HEK293 (cell line): Measurements from ENCODE around the gene NFKBIB.

Experiments
- MZF1 ChIP-seq: fragments of 450-650 bp; formaldehyde crosslinking; IDR thresholded peaks from 2 replicates; pipeline ENCODE4 v1.5.1; 2017; ENCODE audit warnings: missing biosample characterization, missing genetic modification characterization, borderline replicate concordance
- ZBTB20 ChIP-seq: fragments of 450-650 bp; formaldehyde crosslinking; IDR thresholded peaks from 2 replicates; pipeline ENCODE4 v1.5.1; 2016; ENCODE audit warnings: missing biosample characterization, missing genetic modification characterization
- ZNF184 ChIP-seq: fragments of 450-650 bp; IDR thresholded peaks from 2 replicates; pipeline ENCODE4 v1.5.1; 2018; ENCODE audit warnings: missing biosample characterization, mild to moderate bottlenecking, missing genetic modification characterization
- ZNF223 ChIP-seq: fragments of 450-650 bp; formaldehyde crosslinking; IDR thresholded peaks from 2 replicates; pipeline ENCODE4 v1.5.1; 2016; ENCODE audit warnings: missing biosample characterization, missing genetic modification characterization
- ZNF302 ChIP-seq: fragments of 450-650 bp; formaldehyde crosslinking; IDR thresholded peaks from 2 replicates; pipeline ENCODE4 v1.5.1; 2016; ENCODE audit warnings: missing biosample characterization, missing genetic modification characterization, low read depth
- ZNF354C ChIP-seq: fragments of 450-650 bp; formaldehyde crosslinking; IDR thresholded peaks from 2 replicates; pipeline ENCODE4 v1.5.1; 2016; ENCODE audit warnings: missing biosample characterization, missing genetic modification characterization, low read depth, borderline replicate concordance
- ZNF561 ChIP-seq: fragments of 450-650 bp; IDR thresholded peaks from 2 replicates; pipeline ENCODE4 v1.5.1; 2018; ENCODE audit warnings: missing biosample characterization, missing genetic modification characterization, borderline replicate concordance
- TF ChIP-seq, protein P1 (sequence below): fragments of 450-650 bp; formaldehyde crosslinking; IDR thresholded peaks from 2 replicates; pipeline ENCODE4 v1.5.1; 2016; ENCODE audit warnings: missing biosample characterization, missing genetic modification characterization
- TF ChIP-seq, protein P2 (sequence below): fragments of 450-650 bp; formaldehyde crosslinking; IDR thresholded peaks from 2 replicates; pipeline ENCODE4 v1.5.1; 2016; ENCODE audit warnings: missing biosample characterization, missing genetic modification characterization
- TF ChIP-seq, protein P3 (sequence below): fragments of 450-650 bp; formaldehyde crosslinking; IDR thresholded peaks from 2 replicates; pipeline ENCODE4 v1.5.1; 2016; ENCODE audit warnings: missing biosample characterization, missing genetic modification characterization
- TF ChIP-seq, protein P4 (sequence below): fragments of 450-650 bp; formaldehyde crosslinking; IDR thresholded peaks from 2 replicates; pipeline ENCODE4 v1.5.1; 2017; ENCODE audit warnings: missing biosample characterization, missing genetic modification characterization

DNA sequence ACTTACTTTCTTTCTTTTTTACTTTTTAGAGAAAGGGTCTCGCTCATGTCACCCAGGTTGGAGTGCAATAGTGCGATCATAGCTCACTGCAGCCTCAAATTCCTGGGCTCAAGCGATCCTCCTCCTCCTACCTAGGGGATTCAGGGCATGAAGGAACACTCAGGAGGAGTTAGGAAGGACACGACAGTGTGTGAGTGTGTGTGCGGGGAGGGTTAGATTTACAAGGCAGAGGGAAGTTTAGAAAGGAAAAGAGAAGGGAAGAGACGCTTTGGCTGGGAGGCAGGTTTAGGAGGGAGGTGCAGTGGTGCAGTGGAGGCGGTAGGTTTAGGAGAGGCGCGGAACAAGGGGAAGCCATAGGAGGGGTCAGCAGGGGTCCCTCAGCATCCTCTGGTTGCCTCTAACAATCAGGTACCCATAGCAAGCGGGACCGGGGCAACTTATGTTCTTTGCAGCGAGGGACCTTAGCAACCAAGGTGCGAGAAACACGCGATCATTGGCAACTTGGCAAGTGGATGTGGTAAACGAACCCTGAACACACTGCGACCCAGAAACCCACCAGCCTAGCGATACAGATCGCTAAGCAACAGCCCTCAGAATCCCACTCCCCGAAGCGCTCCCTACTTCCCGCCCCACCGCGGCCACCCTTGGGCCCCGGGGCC is 852 bp upstream of the NFKBIB start:
- TF ChIP-seq, protein P1, sequence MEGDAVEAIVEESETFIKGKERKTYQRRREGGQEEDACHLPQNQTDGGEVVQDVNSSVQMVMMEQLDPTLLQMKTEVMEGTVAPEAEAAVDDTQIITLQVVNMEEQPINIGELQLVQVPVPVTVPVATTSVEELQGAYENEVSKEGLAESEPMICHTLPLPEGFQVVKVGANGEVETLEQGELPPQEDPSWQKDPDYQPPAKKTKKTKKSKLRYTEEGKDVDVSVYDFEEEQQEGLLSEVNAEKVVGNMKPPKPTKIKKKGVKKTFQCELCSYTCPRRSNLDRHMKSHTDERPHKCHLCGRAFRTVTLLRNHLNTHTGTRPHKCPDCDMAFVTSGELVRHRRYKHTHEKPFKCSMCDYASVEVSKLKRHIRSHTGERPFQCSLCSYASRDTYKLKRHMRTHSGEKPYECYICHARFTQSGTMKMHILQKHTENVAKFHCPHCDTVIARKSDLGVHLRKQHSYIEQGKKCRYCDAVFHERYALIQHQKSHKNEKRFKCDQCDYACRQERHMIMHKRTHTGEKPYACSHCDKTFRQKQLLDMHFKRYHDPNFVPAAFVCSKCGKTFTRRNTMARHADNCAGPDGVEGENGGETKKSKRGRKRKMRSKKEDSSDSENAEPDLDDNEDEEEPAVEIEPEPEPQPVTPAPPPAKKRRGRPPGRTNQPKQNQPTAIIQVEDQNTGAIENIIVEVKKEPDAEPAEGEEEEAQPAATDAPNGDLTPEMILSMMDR, result no peak
- TF ChIP-seq MZF1 (tag by site-specific recombination) (peak; percentile 70; the same call in 1 of the 2 replicates), ZNF223 (tag by site-specific recombination) (peak; percentile 65; the same call in 1 of the 2 replicates), ZNF302 (tag by site-specific recombination) (no peak), ZNF561 (tag by site-specific recombination) (no peak), ZBTB20 (no peak), ZNF354C (no peak), ZNF184 (tag by site-specific recombination) (no peak)
- TF ChIP-seq, protein P2, sequence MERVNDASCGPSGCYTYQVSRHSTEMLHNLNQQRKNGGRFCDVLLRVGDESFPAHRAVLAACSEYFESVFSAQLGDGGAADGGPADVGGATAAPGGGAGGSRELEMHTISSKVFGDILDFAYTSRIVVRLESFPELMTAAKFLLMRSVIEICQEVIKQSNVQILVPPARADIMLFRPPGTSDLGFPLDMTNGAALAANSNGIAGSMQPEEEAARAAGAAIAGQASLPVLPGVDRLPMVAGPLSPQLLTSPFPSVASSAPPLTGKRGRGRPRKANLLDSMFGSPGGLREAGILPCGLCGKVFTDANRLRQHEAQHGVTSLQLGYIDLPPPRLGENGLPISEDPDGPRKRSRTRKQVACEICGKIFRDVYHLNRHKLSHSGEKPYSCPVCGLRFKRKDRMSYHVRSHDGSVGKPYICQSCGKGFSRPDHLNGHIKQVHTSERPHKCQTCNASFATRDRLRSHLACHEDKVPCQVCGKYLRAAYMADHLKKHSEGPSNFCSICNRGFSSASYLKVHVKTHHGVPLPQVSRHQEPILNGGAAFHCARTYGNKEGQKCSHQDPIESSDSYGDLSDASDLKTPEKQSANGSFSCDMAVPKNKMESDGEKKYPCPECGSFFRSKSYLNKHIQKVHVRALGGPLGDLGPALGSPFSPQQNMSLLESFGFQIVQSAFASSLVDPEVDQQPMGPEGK (tag by site-specific recombination), result no peak; the same call in 1 of the 2 replicates
- TF ChIP-seq, protein P3, sequence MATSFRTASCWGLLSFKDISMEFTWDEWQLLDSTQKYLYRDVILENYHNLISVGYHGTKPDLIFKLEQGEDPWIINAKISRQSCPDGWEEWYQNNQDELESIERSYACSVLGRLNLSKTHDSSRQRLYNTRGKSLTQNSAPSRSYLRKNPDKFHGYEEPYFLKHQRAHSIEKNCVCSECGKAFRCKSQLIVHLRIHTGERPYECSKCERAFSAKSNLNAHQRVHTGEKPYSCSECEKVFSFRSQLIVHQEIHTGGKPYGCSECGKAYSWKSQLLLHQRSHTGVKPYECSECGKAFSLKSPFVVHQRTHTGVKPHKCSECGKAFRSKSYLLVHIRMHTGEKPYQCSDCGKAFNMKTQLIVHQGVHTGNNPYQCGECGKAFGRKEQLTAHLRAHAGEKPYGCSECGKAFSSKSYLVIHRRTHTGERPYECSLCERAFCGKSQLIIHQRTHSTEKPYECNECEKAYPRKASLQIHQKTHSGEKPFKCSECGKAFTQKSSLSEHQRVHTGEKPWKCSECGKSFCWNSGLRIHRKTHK (tag by site-specific recombination), result no peak
- TF ChIP-seq, protein P4, sequence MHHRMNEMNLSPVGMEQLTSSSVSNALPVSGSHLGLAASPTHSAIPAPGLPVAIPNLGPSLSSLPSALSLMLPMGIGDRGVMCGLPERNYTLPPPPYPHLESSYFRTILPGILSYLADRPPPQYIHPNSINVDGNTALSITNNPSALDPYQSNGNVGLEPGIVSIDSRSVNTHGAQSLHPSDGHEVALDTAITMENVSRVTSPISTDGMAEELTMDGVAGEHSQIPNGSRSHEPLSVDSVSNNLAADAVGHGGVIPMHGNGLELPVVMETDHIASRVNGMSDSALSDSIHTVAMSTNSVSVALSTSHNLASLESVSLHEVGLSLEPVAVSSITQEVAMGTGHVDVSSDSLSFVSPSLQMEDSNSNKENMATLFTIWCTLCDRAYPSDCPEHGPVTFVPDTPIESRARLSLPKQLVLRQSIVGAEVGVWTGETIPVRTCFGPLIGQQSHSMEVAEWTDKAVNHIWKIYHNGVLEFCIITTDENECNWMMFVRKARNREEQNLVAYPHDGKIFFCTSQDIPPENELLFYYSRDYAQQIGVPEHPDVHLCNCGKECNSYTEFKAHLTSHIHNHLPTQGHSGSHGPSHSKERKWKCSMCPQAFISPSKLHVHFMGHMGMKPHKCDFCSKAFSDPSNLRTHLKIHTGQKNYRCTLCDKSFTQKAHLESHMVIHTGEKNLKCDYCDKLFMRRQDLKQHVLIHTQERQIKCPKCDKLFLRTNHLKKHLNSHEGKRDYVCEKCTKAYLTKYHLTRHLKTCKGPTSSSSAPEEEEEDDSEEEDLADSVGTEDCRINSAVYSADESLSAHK, result no peak
